Measurements from ENCODE around the gene FAM3A.

- TF ChIP-seq POLR2A (IDR thresholded peaks at IDR 0.05; ENCODE audit: low read depth, low read length) (no peak), CTCF (conservative IDR thresholded peaks at IDR 0.05; ENCODE audit: low read depth, low read length) (no peak), CEBPB (IDR thresholded peaks at IDR 0.05; ENCODE audit: low read depth, low read length) (no peak), BHLHE40 (IDR thresholded peaks at IDR 0.05; ENCODE audit: low read depth, low read length) (no peak), FOS (IDR thresholded peaks at IDR 0.05; ENCODE audit: low read depth, low read length) (no peak), ELK1 (IDR thresholded peaks at IDR 0.05; ENCODE audit: borderline replicate concordance, low read depth, low read length) (no peak), RFX5 (IDR thresholded peaks at IDR 0.05; ENCODE audit: low read depth, low read length) (no peak), SMC3 (IDR thresholded peaks at IDR 0.05; ENCODE audit: low read depth, low read length) (no peak), MXI1 (IDR thresholded peaks at IDR 0.05; ENCODE audit: borderline replicate concordance, low read depth, low read length) (no peak), RAD21 (IDR thresholded peaks at IDR 0.05; ENCODE audit: low read length) (no peak), CHD1 (IDR thresholded peaks at IDR 0.05; ENCODE audit: low read depth, low read length) (no peak), USF2 (IDR thresholded peaks at IDR 0.05; ENCODE audit: low read depth, low read length) (no peak), NFE2L2 (IDR thresholded peaks at IDR 0.05; ENCODE audit: low read depth, low read length) (no peak), RCOR1 (IDR thresholded peaks at IDR 0.05; ENCODE audit: insufficient replicate concordance, low read length) (no peak)
These were observed 21.3 kb downstream of the FAM3A start for GRCh38 chrX:154494715-154495114.
